Panc1 (cell line): Measurements from ENCODE around the gene ADGRV1. TPM values are rescaled to one million over a fixed set of nuclear protein-coding genes. Genes with fewer than 3 reads are reported as not detected.
"Not testable (repeated sequence)": the region's sequence is repeated elsewhere in the genome, so short reads cannot be mapped to it uniquely, and the experiment has no call there.

Source experiments
- ATAC-seq: fragments of 200-7000 bp; cut with Tn5 transposase; 2 replicates; pipeline ENCODE4 v1.9.1; 2020; ENCODE audit warnings: mild to moderate bottlenecking, moderate library complexity
- BruUV-seq: library from RNA; stranded (reverse); fragments of 400-500 nt; replicated peaks from 2 replicates; lab custom pipeline; 2021; lab: Mats Ljungman, UMichigan
- CTCF ChIA-PET: fragments of 300-600 bp; sonication (Branson Sonifier 250); formaldehyde crosslinking; loops from one replicate; lab custom pipeline; 2022; ENCODE audit warnings: antibody characterized with exemption; lab: Charles Lee
- POLR2A ChIA-PET: fragments of 300-600 bp; sonication (Branson Sonifier 250); formaldehyde crosslinking; loops from one replicate; lab custom pipeline; 2022; ENCODE audit warnings: antibody characterized with exemption; lab: Charles Lee
- DNase-seq: peaks from one replicate; pipeline ENCODE4 v3.0.0-alpha.2; 2010; ENCODE audit warnings: low read depth, low spot score
- H3K27ac ChIP-seq: 2 replicates; pipeline ENCODE4 v1.5.1; 2011; ENCODE audit warnings: mild to moderate bottlenecking, low read length, inconsistent platforms
- H3K27me3 ChIP-seq: fragments of 200-500 bp; sonication (Bioruptor generic); 2 replicates; pipeline ENCODE4 v1.6.0; 2014; ENCODE audit warnings: low read length, inconsistent platforms; ENCODE audit not compliant: control insufficient read depth, insufficient read depth
- H3K36me3 ChIP-seq: fragments of 200-500 bp; sonication (Bioruptor generic); 2 replicates; pipeline ENCODE4 v1.5.1; 2014; ENCODE audit warnings: inconsistent platforms, mild to moderate bottlenecking, low read length, moderate library complexity; ENCODE audit not compliant: control insufficient read depth, insufficient read depth
- H3K4me1 ChIP-seq: 2 replicates; pipeline ENCODE4 v1.5.1; 2011; ENCODE audit warnings: inconsistent platforms, mild to moderate bottlenecking, low read length, moderate library complexity; ENCODE audit not compliant: control insufficient read depth, insufficient read depth
- H3K4me3 ChIP-seq, 2 experiments: 2 replicates each; pipeline ENCODE4 v1.5.1; 2011 to 2012; ENCODE audit warnings: low read depth in 2 of 2, low read length in 2 of 2, mild to moderate bottlenecking in 2 of 2, inconsistent platforms in 1 of 2, moderate library complexity in 1 of 2
- H3K9me3 ChIP-seq: fragments of 200-500 bp; sonication (Bioruptor generic); 2 replicates; pipeline ENCODE4 v1.5.1; 2014; ENCODE audit warnings: low read depth, mild to moderate bottlenecking, inconsistent platforms, low read length, moderate library complexity; ENCODE audit not compliant: control insufficient read depth, insufficient read depth
- CTCF ChIP-seq: fragments of 450-650 bp; IDR thresholded peaks from 2 replicates; pipeline ENCODE4 v1.5.1; 2017; ENCODE audit warnings: mild to moderate bottlenecking
- POLR2AphosphoS5 ChIP-seq: IDR thresholded peaks from 2 replicates; pipeline ENCODE4 v1.6.1; 2012; ENCODE audit warnings: mild to moderate bottlenecking, low read depth, low read length, moderate library complexity
- REST ChIP-seq, 2 experiments: IDR thresholded peaks; 2 replicates each; pipeline ENCODE4 v1.6.1; 2011 to 2012; ENCODE audit warnings: low read depth in 2 of 2, control low read depth in 1 of 2, low read length in 1 of 2, mild to moderate bottlenecking in 1 of 2, moderate library complexity in 1 of 2; ENCODE audit not compliant: insufficient read depth in 1 of 2
- SIN3A ChIP-seq: IDR thresholded peaks from 2 replicates; pipeline ENCODE4 v1.6.1; 2012; ENCODE audit warnings: low read depth, mild to moderate bottlenecking, low read length, moderate library complexity, borderline replicate concordance; ENCODE audit not compliant: insufficient read depth
- TCF7L2 ChIP-seq: IDR thresholded peaks from 2 replicates; pipeline ENCODE4 v1.6.1; 2011; ENCODE audit warnings: mild to moderate bottlenecking, low read depth, low read length, inconsistent platforms
- in situ Hi-C: cut with HindIII; loops from 2 replicates; pipeline ENCODE4 v1.10.0; 2016; ENCODE audit warnings: low sequenced_read_pairs, low pct_unique_long_range_greater_than_20kb
- intact Hi-C: fragments of 100-400 bp; cut with micrococcal nuclease; formaldehyde crosslinking; loops from one replicate; pipeline ENCODE4 v1.10.0; 2022; ENCODE audit not compliant: unreplicated experiment
- total RNA-seq: library from RNA; stranded (reverse); gene quantifications from one replicate; pipeline ENCODE4 v1.2.1, GENCODE V29; 2021; ENCODE audit not compliant: unreplicated experiment

The ADGRV1 gene
- total RNA-seq, 1 experiment from 2014 or later: 0.49 TPM

GRCh38 chr5:90579905-90580304 is 21.3 kb downstream of the ADGRV1 start:
- H3K9me3 ChIP-seq, BruUV-seq, H3K27me3 ChIP-seq, in situ Hi-C loops, H3K27ac ChIP-seq, intact Hi-C loops, H3K4me3 ChIP-seq, H3K36me3 ChIP-seq, POLR2A ChIA-PET, ATAC-seq, H3K4me1 ChIP-seq, CTCF ChIA-PET, DNase-seq: not testable (repeated sequence)

- Histone ChIP-seq H3K4me3 (no peak overlapping the region), H3K9me3 (no peaks in the 10 kb centered on the region), H3K27ac (no peak overlapping the region), H3K27me3 (peaks cover 18% of the 10 kb centered on the region), H3K4me1 (no peaks in the 10 kb centered on the region), H3K36me3 (no peaks in the 10 kb centered on the region; the same call in 1 of the 2 replicates)
- ATAC-seq: no peak
- CTCF ChIA-PET: no interaction called here
- no peak for DNase-seq
- POLR2A ChIA-PET: interaction anchor here (0.6 kb wide), 1 partner anchor 19 kb away, joined by 3 read pairs; no protein-coding TSS in a partner anchor
- no TSS peak for BruUV-seq
- intact Hi-C loops (no loop called here), in situ Hi-C loops (no loop called here)
- no peak for TF ChIP-seq SIN3A
- TF ChIP-seq POLR2AphosphoS5: no peak
- TF ChIP-seq TCF7L2: no peak
- TF ChIP-seq CTCF: no peak
- TF ChIP-seq REST (IDR thresholded peaks at IDR 0.05; ENCODE audit: insufficient read depth in 1 of 2, low read depth in 2 of 2, low read length in 1 of 2): no peak
These were observed 23.4 kb downstream of the ADGRV1 start for GRCh38 chr5:90581956-90582355.

DNA sequence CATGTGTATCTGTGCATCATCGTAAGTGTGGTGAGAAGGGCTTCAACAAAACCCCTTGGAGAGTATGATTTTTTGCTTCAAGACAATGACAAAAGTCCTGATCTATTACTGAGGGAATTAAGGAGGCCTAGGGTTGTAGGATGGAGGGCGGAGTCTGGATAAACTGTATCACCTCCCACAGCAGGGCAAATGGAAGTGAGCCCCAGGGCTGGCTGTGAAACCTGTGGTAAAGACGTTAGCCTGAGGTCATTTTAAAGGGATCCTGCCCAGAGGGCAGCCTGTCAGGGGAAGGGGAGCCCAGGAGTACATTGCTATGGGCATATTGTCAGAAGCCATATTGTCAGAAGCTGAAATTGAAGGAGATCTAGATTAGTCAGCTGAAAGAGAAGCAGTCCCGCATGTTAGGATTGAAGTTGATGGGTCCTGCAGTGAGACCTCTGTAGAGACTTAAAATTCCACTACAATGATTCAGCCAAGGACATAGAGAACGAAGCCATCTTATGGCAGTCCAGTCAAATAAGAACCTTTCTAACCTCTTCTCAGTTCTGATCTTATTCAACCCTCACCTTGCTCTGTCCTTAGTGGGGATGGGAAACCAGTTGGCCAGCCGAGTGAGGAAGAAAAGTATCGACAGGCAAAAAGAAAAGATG is 26.9 kb downstream of the ADGRV1 start:
- no TSS peak for BruUV-seq
- H3K4me1 ChIP-seq: no peaks in the 10 kb centered on the region
- no peak overlapping the region for H3K27ac ChIP-seq
- H3K4me3 ChIP-seq: no peak overlapping the region
- POLR2A ChIA-PET: no interaction called here
- ATAC-seq: no peak
- CTCF ChIA-PET: no interaction called here
- no peak for DNase-seq
- H3K27me3 ChIP-seq: peaks cover 23% of the 10 kb centered on the region
- TF ChIP-seq POLR2AphosphoS5: no peak
- intact Hi-C loops (no loop called here), in situ Hi-C loops (no loop called here)
- no peaks in the 10 kb centered on the region; the same call in 1 of the 2 replicates for H3K36me3 ChIP-seq
- H3K9me3 ChIP-seq: no peaks in the 10 kb centered on the region
